Inflammatory macrophage (primary cell): ENCODE measurements around the gene PDZD7.
A peak's percentile ranks its signal among the peaks of the same experiment; 100 is the strongest.

Source experiments
- DNase-seq, 2 donors: peaks; one replicate each; pipeline ENCODE4 v3.0.0-alpha.2; 2020 to 2022

The PDZD7 gene

DNA sequence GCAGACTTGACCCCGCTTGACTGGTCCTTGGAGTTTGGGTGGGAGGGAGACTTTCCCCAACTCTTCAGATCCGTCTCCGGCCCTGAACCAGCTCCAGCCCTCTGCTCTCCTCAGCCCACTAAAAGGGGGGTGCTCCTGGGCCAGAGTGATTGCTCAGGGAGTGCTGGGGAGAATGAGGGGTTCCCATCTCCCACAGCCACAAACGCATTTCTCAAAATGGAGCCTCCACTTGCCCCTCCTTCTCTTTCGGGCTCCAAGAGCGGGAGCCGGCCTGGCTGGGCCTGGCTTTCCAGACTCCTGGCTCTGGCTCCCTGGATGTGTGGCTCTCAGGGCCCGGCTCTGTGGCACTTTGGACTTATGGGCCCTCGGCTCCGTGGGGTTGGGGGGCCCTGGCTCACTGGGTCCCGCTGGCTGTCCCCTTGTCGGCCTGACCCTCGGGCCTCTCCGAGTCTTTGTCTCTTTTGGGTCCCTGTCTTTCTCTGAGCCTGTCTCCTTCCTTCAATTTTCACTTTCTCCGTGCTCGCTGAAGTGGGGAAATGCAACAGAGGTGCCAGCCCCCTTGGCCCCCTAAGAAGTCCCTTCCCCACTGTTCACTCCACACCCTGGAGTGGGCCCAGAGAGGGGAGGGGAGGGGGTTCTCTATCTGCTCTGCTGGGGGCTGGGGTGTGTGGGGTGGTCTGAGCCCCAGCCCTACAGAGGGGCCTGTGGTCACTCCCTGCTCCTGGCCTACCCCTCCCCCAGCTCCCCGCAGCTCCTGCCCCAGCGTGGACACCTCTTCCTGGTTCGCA, 30.6 kb downstream of the PDZD7 start:
- DNase-seq = no peak

DNA sequence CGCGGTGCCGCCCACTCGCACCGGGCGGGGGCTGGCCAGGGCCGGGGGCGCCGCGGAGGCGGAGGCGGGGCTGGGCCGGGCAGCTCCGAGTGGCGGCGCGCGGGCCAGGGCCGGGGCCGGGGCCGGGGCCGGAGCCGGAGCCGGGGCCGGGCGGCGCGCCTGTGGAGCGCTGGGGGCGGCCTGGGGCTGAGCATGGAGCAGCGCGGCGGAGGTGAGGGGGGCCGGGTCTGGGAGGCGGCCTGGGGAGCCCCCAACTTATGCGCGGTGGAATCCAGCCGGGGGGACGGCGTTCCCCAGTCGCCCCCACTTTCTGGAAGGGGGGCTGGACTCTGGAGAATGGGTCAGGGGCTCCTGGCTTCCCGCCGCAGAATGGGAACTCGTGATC, 31.2 kb downstream of the PDZD7 start, which contains the start of gene LZTS2:
TSS of gene LZTS2 (plus strand) at position 67 of the 385 bp plus-strand sequence. CDS start 2,731 bp downstream, outside the sequence.
- DNase-seq = no peak

DNA sequence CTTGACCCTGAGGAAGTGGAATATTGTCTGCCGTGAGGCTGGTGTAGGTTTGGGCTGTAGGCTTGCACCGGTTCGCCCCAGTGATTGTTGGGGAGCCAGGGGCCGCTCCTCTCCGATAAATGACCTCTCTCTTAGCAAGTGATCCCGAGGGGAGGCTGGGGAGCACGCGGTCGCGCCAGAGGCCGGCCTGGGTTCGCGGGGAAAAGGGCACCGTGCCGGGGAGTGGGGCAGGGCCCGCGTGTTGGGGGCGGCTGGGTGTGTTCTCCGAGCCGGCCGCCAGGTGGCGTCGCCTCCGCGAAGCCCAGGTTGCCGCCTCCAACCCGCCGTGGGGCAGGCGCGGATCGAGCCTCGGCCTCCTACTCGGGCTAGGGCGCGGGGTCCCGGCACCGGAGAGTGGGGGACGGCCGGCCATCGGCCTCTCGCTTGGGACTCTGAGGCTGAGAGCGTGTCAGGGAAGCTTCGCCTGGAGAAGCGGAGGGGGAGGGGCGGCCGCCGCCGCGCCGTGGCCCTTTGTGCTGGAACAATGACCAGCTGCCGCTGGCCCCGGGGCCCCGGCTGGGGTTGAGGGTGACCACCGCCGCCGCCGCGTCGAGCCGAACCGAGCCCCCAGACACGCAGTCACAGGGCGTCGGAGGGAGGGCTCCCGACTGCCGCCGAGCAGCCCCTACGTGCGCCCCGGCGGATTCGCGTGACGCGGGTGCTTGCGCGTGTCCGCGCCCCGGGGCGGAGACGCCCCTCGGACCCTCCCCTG, 31.8 kb downstream of the PDZD7 start:
- DNase-seq = peak; percentile 61 to 75

DNA sequence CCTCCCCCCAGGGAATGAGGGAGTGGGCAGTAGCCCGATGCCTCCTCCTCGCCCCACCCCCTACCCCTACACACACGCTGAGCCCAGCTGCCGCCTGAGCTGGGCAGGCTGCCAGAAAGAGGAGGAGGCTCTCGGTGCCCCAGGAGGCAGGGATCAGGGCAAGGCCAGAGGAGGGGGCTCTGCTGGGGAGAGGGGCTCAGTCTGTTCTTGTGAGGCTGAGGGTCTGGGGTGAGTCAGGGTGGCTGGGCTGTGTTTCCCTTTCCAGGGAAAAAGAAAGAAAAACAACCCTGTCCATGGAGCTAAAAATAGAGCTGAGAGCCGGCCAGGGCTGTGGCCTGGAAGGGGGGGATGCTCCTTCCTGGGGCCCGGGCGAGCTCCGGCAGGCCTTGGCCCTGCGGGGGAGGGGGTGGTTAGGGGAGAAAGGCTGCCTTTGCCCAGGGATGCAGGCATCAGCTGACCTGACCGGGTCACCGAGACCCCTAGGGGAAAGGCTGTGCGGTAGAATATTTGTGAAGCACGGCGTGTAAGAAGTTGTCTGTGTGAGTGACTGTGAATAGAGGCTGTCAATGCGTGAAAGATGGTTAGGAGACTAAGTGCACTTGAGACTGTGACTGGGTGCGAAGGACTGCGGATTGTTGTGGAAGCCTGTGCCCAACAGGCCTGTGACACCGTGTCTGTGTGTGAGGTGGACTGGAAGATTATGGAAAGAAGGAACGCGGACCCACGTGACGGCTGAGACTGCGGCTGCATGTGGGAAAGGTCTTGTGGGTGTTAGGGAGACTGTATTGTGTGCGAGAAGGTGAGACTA, 32.5 kb downstream of the PDZD7 start:
- DNase-seq = peak in 1 of 2 donors; percentile 55

DNA sequence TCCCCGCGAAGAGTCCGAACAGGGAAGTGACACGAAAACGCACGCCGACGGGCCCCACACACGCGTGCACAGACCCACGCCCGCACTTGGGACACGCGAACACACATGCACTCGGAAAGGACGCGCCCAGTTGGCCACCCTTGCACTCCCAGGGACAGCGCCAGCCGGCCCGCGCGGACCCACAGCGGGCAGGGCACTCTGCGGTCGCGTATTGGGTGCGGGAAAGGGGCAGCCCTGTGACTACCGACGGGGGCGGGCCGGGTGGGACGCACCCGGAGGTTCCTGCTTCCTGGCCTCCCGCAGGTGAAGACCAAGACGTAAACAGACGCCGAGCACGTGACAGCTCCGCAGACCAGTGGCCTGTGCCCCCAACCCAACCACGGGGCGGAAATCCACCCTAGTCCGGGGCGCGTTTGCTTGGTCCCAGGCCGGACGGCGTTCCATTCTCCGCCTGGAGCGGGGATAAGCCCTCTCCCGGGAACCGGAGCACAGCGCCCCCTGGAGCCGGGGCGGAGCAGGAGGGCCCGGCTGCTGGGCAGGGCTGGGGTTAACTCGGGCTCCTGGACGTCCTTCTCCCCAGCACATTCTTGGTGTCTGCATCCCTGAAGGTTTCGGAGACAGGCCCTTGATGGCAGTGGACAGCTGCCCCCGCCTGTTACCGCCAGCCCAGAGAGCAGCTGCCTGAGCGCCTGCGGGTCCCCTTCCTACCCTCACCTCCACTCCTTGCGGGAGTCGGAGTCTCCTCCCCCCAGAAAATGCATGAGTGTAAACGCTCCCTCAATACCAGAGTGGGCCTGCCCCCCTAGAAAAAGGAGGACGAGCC, 33.4 kb downstream of the PDZD7 start:
- peak; percentile 73 to 76 for DNase-seq

DNA sequence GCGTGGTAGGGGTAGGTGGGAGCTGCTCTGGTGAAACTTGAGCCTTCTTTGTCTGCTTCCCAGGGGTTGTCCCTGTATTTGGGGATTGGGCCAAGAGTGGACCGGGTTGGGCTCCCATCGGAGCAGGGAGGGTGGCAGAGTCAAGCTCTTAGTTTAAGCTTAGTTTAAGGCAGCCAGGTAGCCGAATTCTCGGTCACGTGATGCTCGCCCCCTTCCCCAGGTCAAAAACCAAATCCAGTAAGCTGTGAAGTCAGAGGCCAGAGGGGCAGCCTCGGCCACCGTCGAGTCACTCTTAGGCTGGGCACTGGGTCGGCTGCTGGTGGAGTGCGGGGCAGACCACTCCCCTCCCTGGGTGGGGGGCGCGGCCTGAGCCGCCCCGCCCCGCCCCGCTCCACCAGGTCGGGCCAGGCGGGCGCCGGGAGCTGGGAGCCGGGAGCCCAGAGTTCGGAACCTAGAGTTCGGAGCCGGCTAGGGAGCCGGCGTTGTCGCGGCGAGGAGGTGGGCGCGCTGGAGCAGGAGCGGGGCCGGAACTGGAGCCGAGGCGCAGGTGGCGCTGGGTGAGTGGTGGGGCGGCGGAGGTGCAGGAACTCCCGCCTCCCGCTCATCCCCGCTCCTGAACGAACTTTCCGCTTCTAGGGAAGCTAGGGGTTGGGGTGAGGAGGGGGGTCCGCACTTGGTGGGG, 34.1 kb downstream of the PDZD7 start:
- no peak for DNase-seq

DNA sequence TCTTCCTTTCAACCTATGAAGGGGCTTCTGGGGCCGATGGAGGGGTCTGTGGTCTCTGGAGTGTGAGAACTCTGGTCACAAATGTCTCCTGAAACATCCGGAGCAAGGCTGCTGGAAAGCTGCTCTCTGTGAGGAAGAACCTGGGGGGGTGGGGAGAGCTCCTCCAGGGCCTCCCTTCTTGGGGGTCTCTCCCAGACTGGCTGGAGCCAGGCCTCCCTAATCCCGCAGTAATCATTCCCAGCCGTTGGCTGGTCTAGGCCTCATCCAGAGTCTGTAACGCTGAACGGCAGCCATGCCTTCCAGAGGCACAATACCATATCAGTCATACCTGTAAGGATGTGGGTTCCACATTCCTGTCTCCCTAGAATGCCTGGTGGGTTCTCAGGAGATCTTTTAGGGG, 35.7 kb downstream of the PDZD7 start:
- DNase-seq = no peak

DNA sequence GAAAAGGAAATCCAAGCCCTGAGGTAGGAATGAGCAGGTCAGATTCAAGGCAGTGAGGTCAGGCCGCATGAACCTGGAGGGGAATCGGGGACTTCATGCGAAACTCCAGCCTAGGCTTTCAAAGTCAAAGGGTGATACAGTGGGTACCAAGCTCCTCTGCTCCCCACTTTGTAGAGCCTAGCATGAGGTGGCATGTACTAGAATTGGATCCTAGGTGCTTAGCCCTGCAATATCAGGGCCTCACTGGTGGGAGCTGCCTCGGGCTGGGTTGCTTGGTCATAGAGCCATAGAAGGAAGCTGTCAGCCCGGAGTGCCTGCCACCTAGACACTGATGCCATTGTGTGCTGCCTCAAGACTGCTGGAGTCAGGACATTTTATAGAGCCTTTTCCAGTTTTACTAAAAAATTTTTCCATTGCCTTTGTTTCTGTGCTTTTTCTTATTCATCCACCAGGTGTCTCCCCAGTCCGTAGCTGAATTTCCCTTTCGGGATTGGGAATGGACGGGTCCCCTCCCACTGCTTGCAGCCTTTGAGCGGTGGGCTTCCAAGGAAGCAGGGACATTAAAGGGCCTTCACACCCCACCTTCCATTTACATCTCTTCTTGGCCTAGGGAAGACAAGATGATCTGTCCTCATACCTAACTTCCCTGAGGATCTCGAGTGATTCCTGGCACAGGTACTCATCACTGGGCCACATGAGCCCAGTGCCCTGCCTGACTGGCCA, 36.8 kb downstream of the PDZD7 start:
- peak in 1 of 2 donors; percentile 15 for DNase-seq

DNA sequence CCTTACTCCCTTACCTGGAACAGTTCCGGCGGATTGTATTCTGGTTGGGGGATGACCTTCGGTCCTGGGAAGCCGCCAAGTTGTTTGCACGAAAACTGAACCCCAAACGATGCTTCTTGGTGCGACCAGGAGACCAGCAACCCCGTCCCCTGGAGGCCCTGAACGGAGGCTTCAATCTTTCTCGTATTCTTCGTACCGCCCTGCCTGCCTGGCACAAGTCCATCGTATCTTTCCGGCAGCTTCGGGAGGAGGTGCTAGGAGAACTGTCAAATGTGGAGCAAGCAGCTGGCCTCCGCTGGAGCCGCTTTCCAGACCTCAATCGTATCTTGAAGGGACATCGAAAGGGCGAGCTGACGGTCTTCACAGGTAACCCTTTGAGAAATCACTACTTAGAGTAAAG, 41.8 kb downstream of the PDZD7 start:
- no peak for DNase-seq

DNA sequence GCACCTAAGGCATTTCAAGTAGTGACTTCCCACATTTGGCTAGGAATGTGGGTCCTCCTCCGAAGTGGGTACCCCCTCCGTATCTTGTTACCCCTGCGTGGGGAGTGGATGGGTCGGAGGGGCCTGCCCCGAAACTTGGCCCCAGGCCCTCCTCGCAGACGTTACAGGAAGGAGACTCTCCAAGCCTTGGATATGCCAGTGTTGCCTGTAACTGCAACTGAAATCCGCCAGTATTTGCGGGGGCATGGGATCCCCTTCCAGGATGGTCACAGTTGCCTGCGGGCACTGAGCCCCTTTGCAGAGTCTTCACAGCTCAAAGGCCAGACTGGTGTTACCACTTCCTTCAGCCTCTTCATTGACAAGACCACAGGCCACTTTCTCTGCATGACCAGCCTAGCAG, 42.8 kb downstream of the PDZD7 start:
- DNase-seq = no peak

DNA sequence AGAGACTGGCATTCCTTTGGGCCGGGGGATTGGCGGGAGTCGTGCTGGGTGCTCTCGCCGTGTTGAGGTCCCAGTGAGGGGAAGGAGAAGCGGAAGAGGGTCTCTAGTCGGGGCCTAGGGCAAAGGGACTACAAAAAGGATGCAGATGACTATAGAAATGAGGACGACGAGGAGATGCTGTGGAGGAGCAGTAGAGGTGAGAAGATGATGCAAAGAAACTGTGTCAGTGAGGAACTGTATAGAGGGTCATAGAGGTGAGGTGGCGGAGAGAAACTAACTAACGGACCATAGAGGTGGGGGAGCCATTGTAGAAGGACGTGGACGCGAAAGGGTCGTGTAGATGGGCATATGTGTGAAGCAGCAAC, 43.3 kb downstream of the PDZD7 start:
- DNase-seq = no peak

DNA sequence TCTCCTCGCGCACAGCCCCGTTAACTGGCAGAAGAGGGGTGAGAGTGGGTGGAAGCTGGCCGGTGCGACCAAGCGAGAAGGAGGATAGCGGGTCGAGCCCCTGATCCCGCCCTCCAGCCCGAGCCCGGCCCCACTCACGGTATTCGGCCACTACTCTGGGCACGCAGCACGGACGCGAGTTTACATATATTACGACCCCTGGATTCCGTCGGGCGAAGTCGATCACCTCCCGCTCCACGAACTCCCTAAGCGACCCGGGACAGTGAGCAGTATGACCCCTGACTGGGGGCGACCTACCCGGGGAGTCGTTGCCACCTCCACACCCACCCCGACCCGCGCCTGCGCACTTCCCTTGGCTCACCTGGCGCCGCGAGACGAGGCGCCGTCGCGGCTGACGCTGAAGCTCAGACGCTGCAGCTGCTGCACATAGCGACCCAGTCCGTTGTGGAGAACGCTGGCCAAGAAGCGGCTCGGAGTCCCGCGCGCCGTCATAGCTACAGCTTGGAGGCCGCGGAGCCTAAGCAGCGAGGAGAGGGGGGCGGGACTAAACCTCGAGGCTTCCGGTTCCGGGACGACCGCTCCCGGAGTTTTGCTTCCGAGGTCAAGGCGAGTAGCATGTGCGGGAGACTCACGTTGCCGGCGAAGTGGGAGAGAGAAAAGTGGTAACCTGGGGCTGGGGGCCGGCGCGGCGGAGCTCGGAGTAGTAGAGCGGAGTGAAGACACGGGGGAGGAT, 43.8 kb downstream of the PDZD7 start, which contains the start of the genes MRPL43 and TWNK:
TSS of gene MRPL43 (minus strand) at position 546 of the 733 bp plus-strand sequence. CDS start at position 492, 54 bp downstream.
TSS of gene TWNK (plus strand) at position 592 of the 733 bp plus-strand sequence. CDS start 668 bp downstream, outside the sequence.
- peak; percentile 77 to 84 for DNase-seq

DNA sequence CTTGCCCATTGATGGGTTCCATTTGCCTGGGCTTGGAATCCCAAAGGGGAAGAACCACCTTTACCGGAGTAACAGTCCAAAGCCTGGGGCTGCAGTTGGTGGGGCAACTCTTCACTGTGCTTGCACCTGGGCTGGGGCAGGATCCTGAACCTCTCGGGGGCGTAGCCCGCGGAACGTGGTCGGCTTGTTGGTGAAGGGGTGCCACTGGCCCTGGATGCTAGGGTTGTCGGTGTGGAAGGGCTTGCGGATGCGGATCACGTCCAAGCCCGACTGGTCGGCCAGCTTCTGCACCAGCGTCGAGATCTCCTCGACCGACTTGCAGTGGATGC, 44.3 kb downstream of the PDZD7 start:
- no peak for DNase-seq

DNA sequence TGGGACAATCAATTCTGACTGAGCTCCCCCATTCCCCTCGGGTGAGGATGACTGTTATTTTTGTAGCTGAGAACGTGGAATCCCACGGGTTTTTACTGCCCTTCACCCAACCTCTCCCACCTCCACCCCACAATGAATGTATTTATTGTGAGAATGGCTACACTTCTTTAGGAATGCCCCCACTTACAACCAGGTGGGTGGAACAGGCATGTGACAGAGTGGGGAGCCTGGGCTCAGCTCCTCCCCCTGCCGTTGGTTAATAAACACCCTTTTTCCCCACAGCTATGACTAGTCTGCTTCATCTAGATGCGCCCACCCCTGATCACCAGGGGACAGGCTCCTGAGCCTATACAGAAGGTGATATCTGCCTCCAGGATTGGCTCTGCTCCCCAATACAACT, 45.6 kb downstream of the PDZD7 start:
- no peak for DNase-seq

DNA sequence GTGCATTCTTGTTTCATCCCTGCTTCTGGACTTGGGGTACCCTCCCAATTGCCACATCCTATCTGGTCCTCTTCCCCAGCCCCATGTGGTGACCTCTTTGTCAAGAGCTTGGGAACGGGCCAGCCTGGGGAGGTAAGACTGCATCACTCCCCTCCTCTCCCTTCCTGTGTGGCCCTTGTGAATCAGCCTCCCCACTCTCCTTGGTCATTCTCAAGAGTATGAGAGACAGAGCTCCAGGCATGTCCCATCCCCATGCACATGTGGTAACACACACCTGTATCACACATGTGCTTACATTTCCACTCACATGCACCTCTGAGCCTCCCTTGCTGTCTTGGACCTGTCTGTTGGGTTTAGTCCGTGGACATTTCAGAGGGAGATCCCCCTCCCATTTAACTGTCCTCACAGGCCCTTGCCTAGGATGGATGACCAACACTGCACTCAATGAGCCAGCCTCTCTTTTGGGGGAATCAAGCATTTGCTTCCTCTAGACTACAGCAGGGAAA, 46.2 kb downstream of the PDZD7 start:
- no peak for DNase-seq

DNA sequence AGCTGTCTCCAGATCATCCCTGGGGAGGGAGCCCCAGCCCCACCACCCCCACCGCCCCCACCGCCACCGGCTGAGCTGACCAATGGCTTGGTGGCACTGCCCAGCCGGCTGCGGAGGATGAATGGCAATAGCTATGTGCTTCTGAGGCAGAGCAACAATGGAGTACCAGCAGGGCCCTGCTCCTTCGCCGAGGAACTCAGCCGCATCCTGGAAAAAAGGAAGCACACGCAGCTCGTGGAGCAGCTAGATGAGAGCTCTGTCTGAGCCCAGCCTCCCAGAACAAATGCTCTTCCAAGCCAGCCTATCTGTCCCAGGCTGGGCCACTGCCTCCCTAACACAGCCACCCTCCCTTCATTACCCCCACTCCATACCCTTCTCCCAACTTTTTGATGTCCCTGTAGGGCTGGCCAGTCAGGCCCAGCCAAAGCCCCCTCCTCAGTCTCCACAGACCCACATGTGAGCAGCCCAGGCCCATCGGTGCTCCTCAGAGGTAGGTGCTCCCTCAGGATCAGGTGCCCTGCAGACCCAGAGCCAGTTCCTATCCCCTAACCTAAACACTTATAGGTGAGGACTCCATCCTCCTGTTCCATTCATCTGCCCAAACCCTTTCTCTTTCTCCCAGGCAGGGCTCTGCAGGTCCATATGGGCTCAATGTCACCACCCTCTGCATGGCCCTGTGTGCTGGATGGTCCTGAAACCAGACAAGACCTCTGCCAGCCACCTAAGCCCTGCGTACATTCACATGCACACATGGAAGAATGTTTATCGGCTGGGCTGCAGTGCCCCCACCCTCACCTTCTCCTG, 46.9 kb downstream of the PDZD7 start:
- DNase-seq = no peak

DNA sequence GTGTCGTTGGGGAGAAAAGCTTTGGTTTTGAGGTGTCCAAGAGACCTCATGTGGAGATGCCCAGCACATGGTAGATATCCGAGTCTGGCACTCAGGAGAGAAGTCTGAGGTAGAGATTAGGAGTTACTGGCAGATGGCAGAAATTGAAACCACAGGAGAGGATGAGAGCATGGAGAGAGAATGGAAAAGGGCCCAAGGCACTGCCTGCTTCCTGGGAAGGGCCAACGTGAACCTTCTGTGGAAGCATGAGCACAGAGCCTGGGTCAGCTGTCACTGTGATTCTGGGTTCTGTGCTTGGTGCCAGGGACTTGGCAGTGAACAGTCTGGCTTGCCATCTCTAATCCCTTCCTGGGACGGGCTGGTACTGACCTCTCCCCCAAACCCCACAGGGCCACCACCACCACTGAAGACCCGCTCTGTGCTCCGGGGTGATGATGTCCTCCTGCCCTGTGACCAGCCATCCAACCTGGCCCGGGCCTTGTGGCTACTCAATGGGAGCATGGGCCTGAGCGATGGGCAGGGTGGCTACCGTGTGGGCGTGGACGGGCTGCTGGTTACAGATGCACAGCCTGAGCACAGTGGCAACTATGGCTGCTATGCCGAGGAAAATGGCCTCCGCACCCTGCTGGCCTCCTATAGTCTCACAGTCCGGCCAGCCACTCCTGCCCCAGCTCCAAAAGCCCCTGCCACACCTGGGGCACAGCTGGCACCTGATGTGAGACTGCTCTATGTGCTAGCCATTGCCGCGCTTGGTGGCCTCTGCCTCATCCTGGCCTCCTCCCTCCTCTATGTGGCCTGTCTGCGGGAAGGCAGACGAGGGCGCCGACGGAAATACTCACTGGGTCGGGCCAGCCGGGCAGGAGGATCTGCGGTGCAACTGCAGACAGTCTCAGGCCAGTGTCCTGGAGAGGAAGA, 47.8 kb downstream of the PDZD7 start:
- no peak for DNase-seq
